RWPE2 (cell line): ENCODE measurements around the gene ADGRF3.
"Not testable (repeated sequence)": the region's sequence is repeated elsewhere in the genome, so short reads cannot be mapped to it uniquely, and the experiment has no call there.

Experiments
- ATAC-seq: fragments of 200-7000 bp; cut with Tn5 transposase; 3 replicates; pipeline ENCODE4 v1.9.1; 2021; ENCODE audit warnings: low read depth
- DNase-seq: peaks from one replicate; pipeline ENCODE4 v3.0.0-alpha.2; 2020; ENCODE audit warnings: low spot score
- H3K27ac ChIP-seq: fragments of 450-650 bp; 2 replicates; pipeline ENCODE4 v1.5.1; 2017; ENCODE audit warnings: mild to moderate bottlenecking; ENCODE audit not compliant: poor library complexity, severe bottlenecking
- H3K27me3 ChIP-seq: fragments of 250-450 bp; sonication (Bioruptor Pico); 2 replicates; pipeline ENCODE4 v1.5.1; 2021; ENCODE audit warnings: mild to moderate bottlenecking, moderate library complexity; ENCODE audit not compliant: insufficient read depth, poor library complexity, severe bottlenecking
- H3K36me3 ChIP-seq: fragments of 250-450 bp; sonication (Bioruptor Pico); 2 replicates; pipeline ENCODE4 v1.5.1; 2020; ENCODE audit warnings: low read depth, mild to moderate bottlenecking, moderate library complexity
- H3K4me1 ChIP-seq: fragments of 250-450 bp; sonication (Bioruptor Pico); 2 replicates; pipeline ENCODE4 v1.5.1; 2021; ENCODE audit warnings: mild to moderate bottlenecking, moderate library complexity; ENCODE audit not compliant: insufficient read depth, poor library complexity, severe bottlenecking
- H3K4me3 ChIP-seq: fragments of 250-450 bp; sonication (Bioruptor Pico); 2 replicates; pipeline ENCODE4 v1.5.1; 2021; ENCODE audit warnings: mild to moderate bottlenecking, moderate library complexity; ENCODE audit not compliant: severe bottlenecking
- H3K9me3 ChIP-seq: fragments of 250-450 bp; sonication (Bioruptor Pico); 2 replicates; pipeline ENCODE4 v1.5.1; 2021; ENCODE audit warnings: mild to moderate bottlenecking, moderate library complexity; ENCODE audit not compliant: severe bottlenecking
- TF ChIP-seq, protein P1 (sequence below): fragments of 450-650 bp; IDR thresholded peaks from one replicate; pipeline ENCODE4 v1.5.1; 2017; ENCODE audit warnings: mild to moderate bottlenecking, moderate library complexity; ENCODE audit not compliant: poor library complexity, severe bottlenecking

ADGRF3 gene

GRCh38 chr2:26313446-26313845 is 33.1 kb downstream of the ADGRF3 start:
- Histone ChIP-seq H3K4me1 (no peaks in the 10 kb centered on the region), H3K27me3 (no peaks in the 10 kb centered on the region), H3K4me3 (no peak overlapping the region), H3K27ac (no peak overlapping the region), H3K9me3 (no peaks in the 10 kb centered on the region), H3K36me3 (no peaks in the 10 kb centered on the region)
- no peak for DNase-seq
- TF ChIP-seq, protein P1, sequence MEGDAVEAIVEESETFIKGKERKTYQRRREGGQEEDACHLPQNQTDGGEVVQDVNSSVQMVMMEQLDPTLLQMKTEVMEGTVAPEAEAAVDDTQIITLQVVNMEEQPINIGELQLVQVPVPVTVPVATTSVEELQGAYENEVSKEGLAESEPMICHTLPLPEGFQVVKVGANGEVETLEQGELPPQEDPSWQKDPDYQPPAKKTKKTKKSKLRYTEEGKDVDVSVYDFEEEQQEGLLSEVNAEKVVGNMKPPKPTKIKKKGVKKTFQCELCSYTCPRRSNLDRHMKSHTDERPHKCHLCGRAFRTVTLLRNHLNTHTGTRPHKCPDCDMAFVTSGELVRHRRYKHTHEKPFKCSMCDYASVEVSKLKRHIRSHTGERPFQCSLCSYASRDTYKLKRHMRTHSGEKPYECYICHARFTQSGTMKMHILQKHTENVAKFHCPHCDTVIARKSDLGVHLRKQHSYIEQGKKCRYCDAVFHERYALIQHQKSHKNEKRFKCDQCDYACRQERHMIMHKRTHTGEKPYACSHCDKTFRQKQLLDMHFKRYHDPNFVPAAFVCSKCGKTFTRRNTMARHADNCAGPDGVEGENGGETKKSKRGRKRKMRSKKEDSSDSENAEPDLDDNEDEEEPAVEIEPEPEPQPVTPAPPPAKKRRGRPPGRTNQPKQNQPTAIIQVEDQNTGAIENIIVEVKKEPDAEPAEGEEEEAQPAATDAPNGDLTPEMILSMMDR, result no peak
- no peak for ATAC-seq

- H3K36me3 ChIP-seq, result no peaks in the 10 kb centered on the region
- H3K9me3 ChIP-seq, result no peaks in the 10 kb centered on the region
- no peak for DNase-seq
- no peaks in the 10 kb centered on the region for H3K4me1 ChIP-seq
- ATAC-seq, result peak; percentile 35; the same call in 2 of the 3 replicates
- no peak overlapping the region for H3K27ac ChIP-seq
- H3K27me3 ChIP-seq, result no peaks in the 10 kb centered on the region
- no peak overlapping the region for H3K4me3 ChIP-seq
- TF ChIP-seq, protein P1, result no peak
These were observed 34.1 kb downstream of the ADGRF3 start for GRCh38 chr2:26312471-26312870.

GRCh38 chr2:26309921-26310320 is 36.7 kb downstream of the ADGRF3 start:
- H3K9me3 ChIP-seq, result no peaks in the 10 kb centered on the region
- no peaks in the 10 kb centered on the region for H3K27me3 ChIP-seq
- H3K4me1 ChIP-seq, result peaks cover 8% of the 10 kb centered on the region
- ATAC-seq, result no peak
- H3K27ac ChIP-seq, result no peak overlapping the region
- H3K4me3 ChIP-seq, result no peak overlapping the region
- no peaks in the 10 kb centered on the region for H3K36me3 ChIP-seq
- DNase-seq, result no peak
- TF ChIP-seq, protein P1, result no peak

DNA sequence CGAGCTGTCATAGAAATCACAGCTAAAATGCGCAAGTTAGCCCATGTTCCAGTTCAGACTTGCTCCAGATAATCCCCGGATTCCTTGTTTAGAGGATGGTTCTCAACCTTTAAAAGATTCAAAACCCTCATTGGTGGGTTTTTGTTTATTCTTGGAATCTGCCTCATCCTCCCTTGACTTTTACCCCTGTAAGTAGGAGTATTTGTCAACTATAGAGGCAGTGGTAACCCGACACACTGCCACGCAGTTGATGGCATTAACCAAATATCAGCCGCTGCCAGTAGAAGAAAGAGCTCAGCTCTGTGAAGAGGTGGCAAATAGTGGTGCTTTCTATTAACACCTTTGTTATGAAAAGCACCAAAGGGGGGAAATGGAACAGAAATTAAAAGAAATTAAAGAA is 41.0 kb downstream of the ADGRF3 start:
- ATAC-seq, result peak; percentile 27; the same call in 2 of the 3 replicates

DNA sequence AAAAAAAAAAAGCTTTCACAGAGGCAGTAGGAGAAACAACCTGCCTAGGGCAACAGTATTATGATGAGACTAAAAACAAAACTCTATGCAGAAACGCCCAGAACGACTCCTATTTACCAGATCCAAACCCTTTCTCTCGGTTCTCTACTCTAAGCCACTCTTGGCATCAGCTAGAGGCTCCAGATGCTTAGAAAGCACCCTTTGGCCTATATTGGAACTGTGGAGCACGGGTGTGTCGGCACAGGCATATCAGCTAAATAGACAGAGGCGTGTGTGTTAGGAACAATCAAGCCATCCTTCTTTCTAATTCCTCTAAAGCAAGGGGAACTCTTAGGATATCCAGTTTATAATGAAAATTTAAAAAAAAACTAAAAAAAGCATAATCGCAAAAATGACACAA is 41.5 kb downstream of the ADGRF3 start:
- peaks cover 27% of the 10 kb centered on the region for H3K4me1 ChIP-seq
- not testable (repeated sequence) for H3K9me3 ChIP-seq, H3K36me3 ChIP-seq, ATAC-seq, H3K4me3 ChIP-seq, H3K27me3 ChIP-seq, DNase-seq
- H3K27ac ChIP-seq, result peak overlapping the region; percentile 9

More for the DNA sequence above, 41.0 kb downstream of the ADGRF3 start:
- no peaks in the 10 kb centered on the region for H3K9me3 ChIP-seq
- no peaks in the 10 kb centered on the region for H3K27me3 ChIP-seq
- no peak overlapping the region for H3K4me3 ChIP-seq
- no peak for DNase-seq
- H3K27ac ChIP-seq, result peak overlapping the region; percentile 9
- TF ChIP-seq, protein P1, result no peak
- no peaks in the 10 kb centered on the region for H3K36me3 ChIP-seq
- H3K4me1 ChIP-seq, result peaks cover 24% of the 10 kb centered on the region
